IPS-NIHi11 (cell line): ENCODE results near the gene IFIH1.

Experiments
- DNase-seq: peaks from one replicate; pipeline ENCODE4 v3.0.0; 2012; ENCODE audit warnings: mixed read lengths, low spot score

The IFIH1 gene

DNA sequence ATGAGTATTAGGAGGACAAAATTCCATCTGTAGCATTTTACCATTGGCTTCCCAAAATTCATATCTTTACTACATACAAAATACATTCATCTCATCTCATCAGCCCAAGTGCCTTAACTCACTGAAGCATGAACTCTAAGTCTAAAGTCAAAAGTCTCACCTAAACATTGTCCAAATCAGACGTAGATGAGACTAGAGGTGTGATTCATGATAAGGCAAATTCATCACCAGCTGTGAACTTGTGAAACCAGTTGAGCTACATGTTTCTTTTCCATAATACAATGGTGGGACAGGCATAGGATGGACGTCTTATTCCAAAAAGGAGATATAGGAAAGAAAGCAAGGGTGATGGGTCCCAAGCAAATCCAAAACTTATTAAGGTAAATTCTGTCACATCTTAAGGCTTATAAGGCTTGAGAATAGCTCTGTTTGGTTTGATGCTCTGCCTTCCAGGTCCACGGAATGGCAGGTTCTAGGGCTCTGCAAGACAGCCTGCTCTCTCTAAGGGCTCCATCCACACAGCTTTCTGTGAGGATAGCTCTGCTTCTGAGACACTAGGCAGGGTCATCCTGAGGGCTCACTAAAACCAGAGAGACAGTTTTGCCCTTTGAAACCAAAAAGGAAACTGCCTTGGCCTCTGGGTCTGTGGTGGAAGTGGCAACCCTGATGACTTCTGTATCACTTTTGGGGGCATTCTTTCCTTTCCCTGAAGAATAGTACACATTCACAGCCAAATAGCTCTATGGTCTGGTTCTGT is 9.6 kb downstream of the IFIH1 start:
- no peak for DNase-seq

DNA sequence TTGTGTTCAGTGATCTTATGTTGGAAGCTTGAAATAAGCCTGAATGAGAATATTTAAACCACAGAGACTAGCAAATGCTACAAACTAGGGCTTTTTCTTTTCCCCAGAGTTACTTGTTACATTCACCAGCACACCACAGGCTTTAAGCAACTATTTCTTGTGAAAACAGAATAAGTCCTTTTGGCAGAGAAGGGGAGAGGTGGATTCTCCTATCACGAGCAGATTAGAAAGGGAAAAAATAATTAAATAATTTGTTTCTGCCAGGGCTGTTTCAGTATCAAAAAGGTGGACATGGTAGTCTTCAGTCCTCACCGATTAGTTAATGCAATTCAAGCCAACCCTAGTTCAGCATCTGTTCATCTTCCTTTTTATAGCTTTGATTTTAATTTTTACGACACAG is 12.6 kb downstream of the IFIH1 start:
- DNase-seq = no peak

DNA sequence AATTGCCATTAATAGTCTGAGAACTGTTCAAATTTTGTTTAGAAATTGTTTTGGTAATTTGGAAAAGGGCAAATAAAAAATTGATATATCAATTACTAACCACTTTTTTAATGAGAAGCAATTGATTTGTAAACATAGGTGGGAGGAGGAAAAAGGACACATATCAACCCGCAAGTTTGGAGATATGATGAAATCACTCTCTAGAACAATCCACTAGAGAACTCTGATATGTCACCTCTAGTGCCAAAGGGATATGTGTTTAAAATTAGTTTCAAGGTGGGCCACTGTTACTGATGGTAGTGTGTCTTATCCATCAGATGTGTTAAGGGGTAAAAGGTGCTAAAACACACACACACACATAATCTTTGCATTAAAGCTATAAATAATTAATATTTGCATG is 16.6 kb downstream of the IFIH1 start:
- DNase-seq = no peak

DNA sequence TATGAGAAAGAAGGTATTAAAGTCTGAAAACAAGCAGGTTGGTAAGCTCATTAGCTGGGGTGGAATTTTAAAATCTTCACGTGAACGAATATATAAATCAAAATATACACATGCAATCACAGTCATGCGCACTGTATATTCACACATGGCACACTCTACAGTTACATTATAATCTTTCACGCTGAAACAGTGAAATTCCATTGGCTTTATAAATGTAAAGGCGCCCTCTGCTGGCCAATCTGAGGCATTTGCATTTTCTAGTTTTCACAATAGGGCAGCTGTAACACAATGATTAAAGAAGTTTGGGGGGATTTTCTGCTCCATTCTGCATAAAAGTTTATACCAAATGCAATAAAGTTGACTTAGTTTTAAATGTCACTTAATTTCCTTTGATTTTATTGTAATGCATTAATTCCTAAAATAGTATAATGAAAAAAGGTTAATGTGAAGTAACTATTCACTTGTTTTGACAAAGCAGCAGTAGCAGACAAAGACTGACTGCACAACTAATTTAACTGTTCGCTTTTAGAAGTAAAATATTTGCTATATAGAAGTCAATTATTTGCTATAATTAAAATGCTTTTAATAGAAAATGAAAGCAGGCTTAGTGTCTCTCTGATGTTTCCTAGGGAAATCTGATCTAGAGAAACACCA is 17.2 kb downstream of the IFIH1 start:
- peak; percentile 22 for DNase-seq

DNA sequence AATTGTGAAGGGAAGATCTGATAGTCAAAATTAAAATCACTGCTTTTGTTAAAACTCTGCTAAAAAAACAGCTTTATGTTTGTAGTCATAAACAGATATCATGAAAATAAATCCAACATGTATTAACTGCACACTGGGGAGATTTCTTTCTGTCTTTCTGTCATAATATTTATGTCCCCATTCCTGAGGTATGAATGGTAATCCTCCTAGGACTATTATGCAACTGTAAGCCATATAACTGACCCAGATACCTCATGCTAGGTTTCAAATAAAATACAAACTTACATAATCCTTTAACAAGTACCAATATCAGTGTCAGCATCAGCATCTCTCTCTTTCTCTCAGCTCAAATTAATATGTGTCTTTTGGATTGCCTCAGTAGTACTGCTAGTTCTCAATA is 18.2 kb downstream of the IFIH1 start:
- no peak for DNase-seq

DNA sequence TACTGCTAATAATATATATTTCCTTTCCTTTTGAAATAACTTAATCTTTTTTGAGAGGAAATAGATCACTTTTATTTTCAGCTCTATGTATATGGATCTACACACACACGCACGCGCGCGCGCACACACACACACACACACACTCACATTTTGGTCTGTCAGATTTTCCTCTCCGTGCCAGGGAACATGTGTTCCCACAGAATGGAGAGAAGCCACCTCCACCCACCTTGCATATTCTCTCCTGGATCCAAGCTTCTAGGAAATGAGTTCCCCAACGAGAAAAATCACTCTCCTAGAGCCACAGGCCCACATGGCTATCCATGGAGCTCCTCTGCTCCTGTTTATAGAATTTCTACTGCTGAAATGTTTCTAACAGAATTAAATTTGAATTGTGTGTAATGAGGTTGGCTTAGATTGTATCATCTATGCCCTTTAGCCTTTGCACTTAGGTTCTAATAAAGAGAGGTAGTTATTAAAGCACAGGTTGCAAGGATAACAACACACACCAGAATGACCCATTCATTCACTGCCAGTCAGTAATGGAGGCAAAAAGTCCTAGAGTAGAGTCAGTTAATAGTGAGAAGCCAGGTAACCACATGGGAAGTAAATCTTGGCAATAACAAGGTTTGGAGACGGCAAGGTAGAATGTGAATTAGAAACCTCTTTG is 19.7 kb downstream of the IFIH1 start:
- no peak for DNase-seq

DNA sequence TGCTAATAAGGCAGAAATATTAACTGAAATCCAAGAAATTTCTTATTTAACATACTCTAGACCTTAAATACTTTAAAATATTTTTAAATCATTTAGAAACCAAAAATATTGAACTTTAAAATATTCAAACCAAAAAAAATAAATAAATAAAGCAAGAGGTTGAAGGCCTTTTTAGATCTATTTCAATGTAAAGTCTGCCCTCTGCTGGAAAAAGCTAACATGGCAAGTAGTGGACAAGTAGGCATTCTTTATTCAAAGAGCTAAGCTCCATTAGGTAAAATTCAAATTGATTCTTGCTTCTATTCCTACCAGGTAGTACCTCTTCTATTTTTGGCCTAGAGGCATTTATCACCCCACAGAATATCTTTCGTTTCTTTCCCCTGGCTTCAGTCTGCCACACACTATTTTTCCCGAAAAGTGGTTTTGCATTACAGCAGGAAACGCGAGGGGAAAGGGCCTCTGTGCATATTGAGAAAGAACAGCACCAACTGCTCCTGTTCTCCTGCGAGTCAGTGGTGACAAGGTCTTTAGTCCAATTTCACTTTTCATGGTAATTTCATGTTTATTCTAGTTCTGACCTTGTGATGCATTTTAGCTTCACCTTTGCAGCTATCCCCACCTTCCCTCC is 20.4 kb downstream of the IFIH1 start:
- DNase-seq = peak; percentile 38

DNA sequence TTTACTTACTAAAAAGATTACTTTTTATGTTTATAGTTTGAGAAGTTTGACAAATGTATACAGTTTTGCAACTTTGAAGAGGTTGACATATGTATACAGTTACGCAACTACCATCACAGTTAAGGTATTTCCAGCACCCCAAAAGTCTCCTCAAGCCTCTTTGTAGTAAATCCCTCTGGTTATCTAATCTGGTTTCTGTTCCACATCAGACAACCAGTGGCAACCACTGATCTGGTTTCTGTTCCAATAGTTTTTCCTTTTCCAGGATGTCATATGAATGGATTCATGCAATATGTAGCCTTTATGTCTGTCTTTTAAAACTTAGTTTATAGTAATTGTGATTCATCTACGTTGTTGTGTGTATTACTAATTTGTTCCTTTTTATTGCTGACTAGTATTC is 23.5 kb downstream of the IFIH1 start:
- no peak for DNase-seq

DNA sequence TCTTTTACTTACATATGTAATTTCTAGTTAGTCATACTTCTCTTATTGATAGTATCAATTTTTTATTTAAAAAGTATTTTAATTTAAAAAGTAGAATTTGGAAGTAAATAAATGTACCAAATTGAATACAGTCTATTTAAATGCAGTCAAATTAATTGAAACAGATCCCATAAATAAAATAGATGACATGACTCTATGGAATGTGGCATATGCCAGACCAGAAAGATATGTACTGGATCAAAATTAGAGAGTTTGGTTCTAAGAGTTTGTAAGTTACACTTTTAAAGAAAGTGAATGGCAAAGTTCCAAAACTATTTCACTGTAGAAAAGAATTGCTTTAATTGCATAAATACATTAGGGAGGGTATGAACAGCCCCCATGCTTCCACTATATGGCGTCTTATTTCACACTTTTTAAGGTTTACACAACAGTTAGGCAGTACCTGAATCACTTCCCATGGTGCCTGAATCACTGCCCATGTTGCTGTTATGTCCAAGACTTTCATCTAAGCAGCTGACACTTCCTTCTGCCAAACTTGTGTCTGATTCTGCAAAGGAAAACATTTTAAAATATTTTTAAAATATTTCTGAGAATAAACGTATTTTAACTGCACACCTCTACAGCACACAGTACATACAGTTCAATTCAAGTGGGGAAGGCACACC is 25.2 kb downstream of the IFIH1 start:
- DNase-seq = no peak

DNA sequence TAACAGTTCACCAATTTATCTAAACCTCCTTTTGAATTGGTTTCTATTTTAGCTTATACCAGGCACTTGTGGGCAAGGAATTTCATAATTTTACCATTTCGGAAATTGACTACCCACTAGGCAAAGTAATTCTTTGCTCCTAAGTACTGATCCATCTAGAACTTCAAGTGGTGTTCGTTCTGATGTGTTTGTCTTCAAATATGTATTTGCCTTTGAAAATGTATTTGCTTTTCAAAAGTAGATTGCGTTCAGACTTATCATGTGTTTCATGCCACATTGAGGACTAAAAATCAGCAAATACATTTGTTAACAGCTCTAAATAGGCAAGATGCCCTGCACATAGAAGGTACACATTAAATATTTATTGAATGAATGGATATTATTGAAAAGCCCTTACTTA is 26.7 kb downstream of the IFIH1 start:
- DNase-seq = no peak

DNA sequence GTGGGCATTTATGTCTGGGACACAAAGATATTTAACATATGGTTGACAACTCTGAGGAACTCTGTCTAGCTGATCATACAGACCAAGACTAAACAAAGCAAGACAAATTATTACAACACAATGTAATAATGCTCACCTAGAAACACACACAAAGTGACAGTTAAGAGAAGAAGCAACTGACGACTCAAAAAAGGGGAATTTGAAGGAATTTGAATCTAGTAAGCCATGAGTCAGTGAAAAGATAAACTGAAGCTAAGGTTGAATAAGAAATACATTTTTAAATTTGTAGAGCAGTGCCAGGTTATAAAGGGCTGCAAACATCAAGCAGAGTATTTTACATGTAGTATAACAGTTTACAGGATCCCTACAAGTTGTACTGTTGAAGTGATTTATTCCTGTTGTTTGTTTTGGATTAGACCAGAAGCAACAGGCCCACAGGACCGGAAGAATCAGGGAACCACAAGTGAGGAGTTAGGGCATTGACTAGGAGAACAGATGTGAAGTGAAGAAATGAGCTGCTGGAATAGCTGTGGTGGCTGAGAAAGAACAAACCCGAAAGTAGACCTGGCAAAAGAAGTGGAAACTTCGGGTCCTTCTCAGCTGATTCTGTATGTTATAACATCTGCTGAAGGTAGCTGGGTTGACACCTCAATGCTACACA is 35.6 kb downstream of the IFIH1 start:
- DNase-seq = no peak

DNA sequence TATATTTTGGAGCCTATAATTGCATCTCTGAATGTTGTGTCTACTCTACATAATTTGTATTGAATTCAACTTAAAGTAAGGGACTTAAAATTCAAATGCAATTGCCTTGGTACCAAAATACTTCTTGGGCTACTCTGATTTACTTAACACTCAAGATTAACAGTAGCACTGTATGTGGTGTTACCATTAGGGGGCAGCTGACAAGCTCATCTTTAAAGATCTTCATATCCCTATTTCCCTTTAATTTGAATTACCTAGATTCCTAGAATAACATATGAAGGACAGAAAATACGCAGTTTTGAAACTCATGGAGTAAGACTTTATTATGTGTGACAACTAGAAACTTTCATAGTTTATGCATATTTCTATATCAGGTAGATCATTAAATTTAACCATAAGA is 37.8 kb downstream of the IFIH1 start:
- DNase-seq = no peak

DNA sequence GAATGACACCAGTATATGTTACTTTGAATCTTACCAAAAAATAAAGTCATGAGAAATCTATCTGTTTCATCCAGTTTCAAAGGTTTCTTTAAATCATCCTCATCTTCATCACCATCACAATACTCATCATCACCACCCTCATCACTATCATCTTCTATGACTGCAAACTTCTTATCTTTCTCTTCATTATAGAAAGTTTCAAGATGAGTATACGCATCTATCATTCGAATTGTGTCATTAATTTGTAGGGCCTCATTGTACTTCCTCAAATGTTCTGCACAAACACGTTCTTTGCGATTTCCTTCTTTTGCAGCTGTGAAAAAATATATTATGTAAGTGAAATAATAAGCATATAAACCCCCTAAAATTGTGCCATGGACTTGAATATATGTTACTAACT is 41.1 kb downstream of the IFIH1 start:
- DNase-seq = no peak

DNA sequence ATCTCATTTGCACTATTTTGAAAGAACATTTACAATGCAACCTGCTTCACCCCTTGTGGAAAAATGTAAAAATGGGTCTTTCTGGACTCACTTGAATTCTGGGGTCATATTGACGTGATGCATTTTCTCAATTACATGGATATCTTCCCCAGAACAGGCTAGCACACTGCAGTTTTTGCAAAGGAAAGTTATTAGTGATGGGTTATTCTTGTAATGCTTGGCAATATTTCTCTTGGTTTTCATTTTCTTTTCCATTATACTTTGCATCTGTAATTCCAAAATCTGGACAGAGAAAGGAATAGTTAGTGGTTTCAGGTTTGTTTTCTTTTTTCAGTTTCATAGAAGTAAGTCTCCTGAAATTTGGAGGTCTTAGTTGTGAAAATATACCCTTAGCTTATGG is 50.5 kb downstream of the IFIH1 start:
- no peak for DNase-seq

DNA sequence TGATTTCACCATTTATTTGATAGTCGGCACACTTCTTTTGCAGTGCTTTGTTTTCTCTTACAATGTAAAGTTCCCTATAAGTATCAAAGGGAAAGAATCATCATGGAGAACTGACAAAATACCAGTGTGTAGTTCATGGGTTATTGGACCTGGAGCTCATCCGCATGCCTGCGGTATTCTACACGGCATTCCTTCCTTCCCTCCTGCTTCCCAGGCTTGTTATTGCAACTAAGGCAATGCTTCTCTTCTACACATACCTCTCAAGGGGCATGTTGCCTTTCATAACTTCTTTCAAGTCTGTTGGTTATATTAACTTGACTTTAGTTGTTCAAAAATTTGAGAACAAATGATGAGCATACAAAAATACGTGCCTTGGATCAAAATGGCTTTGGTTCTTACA is 51.0 kb downstream of the IFIH1 start:
- no peak for DNase-seq

DNA sequence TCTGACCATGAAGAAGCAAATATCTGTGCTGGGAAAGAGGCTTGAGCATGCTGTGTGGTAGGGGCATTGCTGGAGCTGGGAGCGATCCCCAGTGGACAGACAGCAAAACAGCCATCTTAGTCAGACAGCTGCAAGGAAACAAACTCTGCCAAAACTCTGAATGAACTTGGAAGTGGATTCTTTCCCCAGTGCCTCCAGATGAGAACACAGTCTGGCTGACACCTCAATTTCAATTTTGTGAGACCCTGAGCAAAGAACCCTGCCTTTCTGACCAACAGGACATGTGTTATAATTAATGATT is 52.1 kb downstream of the IFIH1 start:
- no peak for DNase-seq

DNA sequence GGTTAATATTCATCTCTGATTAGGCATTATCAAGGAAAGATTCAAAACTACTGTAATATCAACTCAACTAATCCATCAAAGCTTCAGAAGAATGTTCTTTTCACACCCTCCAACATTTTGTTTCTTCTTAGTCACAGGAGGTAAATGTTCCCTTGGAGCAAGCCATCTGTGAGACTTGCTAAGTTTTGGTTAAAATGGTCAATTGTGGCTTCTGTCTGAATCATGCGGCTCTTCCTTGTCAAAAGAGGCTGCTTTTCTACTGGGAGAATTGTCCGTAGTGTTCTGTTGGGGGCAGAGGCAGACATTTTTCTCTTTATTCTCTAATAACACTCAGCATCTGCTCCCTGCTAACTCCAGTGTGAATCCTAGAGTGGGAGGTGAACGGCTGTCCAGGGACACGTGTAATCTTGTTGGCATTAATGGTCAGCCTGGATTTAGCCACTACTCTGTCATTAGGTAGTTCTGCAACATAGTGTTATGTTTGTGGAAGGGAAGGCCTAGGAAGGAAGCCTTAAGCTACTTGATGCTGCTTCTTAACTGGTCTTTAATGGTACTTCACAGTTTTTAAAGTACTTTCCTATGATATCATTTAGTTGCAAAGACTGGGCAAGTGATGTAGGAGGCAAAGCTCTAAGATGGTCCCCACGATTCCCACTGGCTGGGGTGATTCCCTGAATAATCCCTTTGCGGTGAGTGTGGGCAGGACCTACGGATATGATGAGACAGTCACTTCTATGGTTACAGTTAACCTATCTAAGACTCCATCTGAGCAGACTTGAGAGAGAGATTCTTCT is 52.6 kb downstream of the IFIH1 start:
- DNase-seq = no peak

DNA sequence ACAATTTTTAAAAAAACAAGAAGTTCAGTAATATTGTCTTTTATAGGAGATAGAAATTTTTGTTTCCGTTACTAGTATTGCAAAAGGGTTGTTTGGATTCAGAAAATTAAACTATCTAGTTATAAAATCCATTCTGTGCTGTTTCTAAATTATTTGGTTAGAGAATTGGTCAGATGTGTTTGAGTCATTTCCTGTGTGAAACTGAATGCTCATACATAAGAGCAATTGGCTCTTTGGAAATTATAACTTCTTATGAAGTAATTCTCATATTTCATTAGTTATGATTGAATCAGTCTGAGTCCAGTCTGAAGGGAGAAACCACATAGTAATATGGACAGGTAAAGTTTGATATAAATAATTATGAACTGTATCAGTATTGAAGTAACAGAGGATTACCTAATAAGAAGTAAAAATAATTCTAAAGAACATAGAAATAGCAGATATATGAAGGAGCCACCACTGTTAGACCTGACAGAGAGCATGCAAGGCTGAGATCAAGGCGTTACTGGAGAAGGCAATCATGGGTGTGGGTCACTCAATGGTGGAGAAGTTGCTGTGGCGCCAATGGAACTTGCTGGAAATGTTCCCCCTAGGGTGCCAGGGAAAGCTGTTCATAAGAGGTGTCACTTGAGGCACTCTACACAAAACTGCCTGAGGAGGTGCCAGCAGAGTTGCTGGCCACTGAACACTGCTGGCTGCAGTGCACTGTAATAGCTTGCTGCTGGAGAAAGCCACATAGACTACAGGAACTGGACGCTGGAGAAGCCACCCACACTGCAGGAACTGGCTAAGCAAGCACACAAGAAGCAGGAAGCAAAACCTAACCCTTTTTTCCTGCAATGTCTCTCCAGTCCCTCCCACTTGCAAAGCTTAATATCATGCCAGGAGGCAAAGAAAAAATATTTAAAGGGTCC is 57.2 kb downstream of the IFIH1 start:
- peak; percentile 9 for DNase-seq

DNA sequence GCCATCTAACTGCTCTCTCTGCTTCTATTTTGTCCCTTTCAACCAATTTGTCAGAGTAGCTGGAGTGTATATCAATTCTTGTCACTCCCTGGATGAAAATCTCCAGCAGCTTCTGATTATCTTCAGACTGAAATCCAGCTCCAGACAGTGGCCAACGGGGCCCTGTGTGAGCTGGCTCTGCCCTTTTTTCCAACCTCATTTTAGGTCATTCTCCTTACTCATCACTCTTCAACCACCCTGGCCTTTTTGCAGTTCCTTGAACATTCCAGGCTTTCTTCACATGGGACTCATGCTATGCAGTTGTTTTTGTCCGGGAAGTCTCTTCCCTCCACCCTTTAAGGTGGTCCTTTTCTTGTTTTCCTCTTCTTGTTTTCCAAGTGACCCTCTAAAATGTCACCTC is 59.8 kb downstream of the IFIH1 start:
- DNase-seq = no peak

DNA sequence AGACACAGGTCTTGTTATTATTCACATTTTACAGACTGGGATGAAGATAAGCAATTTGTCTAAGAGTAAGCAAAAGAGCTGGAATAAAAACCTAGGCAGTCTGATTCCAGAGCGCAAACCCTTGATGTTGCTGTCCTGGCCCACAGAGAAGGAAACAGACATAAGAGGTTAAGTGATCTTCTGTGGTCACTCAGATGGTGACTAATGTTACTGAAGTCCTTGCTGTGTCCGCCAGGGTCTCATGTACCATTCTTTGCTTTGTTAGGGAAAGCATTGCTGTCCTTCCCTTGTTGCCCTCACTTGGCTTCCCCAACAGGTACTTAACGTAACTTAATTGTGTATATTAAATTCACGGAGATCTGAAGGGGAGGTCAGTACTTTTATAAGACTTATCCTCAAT is 60.3 kb downstream of the IFIH1 start:
- no peak for DNase-seq
